ENCODE data around the gene CTTNBP2NL.
"Not testable (repeated sequence)": the region's sequence is repeated elsewhere in the genome, so short reads cannot be mapped to it uniquely, and the experiment has no call there.

CTTNBP2NL gene

DNA sequence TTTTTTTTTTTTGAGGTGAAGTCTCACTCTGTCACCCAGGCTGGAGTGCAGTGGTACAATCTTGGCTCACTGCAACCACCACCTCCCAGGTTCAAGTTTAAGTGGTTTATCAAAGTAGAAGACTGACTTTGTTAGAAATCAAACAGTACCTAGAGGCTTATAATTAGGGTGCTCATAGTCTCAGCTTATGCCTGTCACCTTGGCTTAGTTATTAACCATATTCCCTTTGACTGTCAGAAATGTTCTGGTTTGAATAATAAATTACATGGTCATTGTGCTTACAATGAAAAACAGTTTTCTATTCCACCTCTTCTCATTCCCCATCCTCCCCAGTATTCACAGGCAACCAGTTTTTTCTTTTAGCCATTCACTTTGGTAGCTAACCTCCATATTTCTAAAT is 54.8 kb downstream of the CTTNBP2NL start:
- Histone ChIP-seq H3K27me3 (ENCODE audit: insufficient read depth, low read depth) (no peaks in the 10 kb centered on the region), H3K27ac (no peak overlapping the region), H3K4me3 (IDR thresholded peaks at IDR 0.05; ENCODE audit: insufficient read depth, low read depth, low read length) (no peak overlapping the region), H3K79me2 (ENCODE audit: insufficient read depth, low read depth) (no peaks in the 10 kb centered on the region), H3K4me2 (no peak overlapping the region), H3K9ac (no peak overlapping the region), H3K4me1 (ENCODE audit: low read depth, poor library complexity, severe bottlenecking) (no peaks in the 10 kb centered on the region), H2AFZ (ENCODE audit: low read depth) (no peak overlapping the region), H3K36me3 (ENCODE audit: insufficient read depth) (no peaks in the 10 kb centered on the region), H4K20me1 (ENCODE audit: insufficient read depth) (no peaks in the 10 kb centered on the region)
- TF ChIP-seq, protein P1, sequence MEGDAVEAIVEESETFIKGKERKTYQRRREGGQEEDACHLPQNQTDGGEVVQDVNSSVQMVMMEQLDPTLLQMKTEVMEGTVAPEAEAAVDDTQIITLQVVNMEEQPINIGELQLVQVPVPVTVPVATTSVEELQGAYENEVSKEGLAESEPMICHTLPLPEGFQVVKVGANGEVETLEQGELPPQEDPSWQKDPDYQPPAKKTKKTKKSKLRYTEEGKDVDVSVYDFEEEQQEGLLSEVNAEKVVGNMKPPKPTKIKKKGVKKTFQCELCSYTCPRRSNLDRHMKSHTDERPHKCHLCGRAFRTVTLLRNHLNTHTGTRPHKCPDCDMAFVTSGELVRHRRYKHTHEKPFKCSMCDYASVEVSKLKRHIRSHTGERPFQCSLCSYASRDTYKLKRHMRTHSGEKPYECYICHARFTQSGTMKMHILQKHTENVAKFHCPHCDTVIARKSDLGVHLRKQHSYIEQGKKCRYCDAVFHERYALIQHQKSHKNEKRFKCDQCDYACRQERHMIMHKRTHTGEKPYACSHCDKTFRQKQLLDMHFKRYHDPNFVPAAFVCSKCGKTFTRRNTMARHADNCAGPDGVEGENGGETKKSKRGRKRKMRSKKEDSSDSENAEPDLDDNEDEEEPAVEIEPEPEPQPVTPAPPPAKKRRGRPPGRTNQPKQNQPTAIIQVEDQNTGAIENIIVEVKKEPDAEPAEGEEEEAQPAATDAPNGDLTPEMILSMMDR (conservative IDR thresholded peaks at IDR 0.05; ENCODE audit: low read depth, low read length), result no peak

DNA sequence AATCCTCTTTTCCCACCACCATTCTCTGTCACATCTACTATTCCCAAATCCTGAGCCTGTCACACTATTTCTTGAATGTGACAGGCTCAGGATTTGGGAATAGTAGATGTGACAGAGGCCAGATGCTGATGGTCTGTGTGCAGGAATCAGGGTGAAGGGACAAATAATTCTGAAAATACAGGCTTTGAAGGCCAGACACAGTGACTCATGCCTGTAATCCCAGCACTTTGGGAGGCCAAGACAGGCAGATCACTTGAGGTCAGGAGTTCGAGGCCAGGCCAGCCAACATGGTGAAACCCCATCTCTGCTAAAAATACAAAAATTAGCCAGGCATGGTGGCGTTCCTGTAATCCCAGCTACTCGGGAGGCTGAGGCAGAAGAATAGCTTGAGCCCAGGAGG is 55.3 kb downstream of the CTTNBP2NL start:
- not testable (repeated sequence) for H3K27me3 ChIP-seq (ENCODE audit: insufficient read depth, low read depth); H3K4me3 ChIP-seq (IDR thresholded peaks at IDR 0.05; ENCODE audit: insufficient read depth, low read depth, low read length); H3K36me3 ChIP-seq (ENCODE audit: insufficient read depth); H2AFZ ChIP-seq (ENCODE audit: low read depth); H3K4me2 ChIP-seq; H3K9ac ChIP-seq; H3K79me2 ChIP-seq (ENCODE audit: insufficient read depth, low read depth); H4K20me1 ChIP-seq (ENCODE audit: insufficient read depth); H3K27ac ChIP-seq; H3K4me1 ChIP-seq (ENCODE audit: low read depth, poor library complexity, severe bottlenecking)

DNA sequence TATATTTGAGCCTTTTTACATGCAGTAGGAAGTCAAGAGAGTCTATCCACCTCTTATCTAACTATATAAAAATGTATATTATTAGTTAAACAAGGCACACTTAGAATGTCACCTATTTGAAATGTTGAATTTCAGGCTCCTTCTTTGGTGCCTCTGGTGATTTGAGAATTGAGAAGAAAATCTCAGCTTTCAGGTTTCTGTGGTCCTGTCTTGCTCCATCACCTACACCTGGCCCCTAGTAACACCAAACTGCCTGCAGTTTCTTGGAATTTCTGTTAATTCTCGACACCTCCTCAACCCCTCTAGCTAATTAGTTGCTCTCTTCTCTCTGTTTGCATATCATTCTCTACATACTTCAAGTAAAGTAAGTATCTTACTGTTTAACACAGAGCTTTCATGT is 57.9 kb downstream of the CTTNBP2NL start:
- Histone ChIP-seq H3K79me2 (ENCODE audit: insufficient read depth, low read depth) (no peaks in the 10 kb centered on the region), H3K27me3 (ENCODE audit: insufficient read depth, low read depth) (no peaks in the 10 kb centered on the region), H3K4me1 (ENCODE audit: low read depth, poor library complexity, severe bottlenecking) (no peaks in the 10 kb centered on the region), H3K4me3 (IDR thresholded peaks at IDR 0.05; ENCODE audit: insufficient read depth, low read depth, low read length) (no peak overlapping the region), H2AFZ (ENCODE audit: low read depth) (no peak overlapping the region), H3K4me2 (no peak overlapping the region), H3K36me3 (ENCODE audit: insufficient read depth) (no peaks in the 10 kb centered on the region), H4K20me1 (ENCODE audit: insufficient read depth) (no peaks in the 10 kb centered on the region), H3K9ac (no peak overlapping the region), H3K27ac (no peak overlapping the region)
- TF ChIP-seq, protein P1 (conservative IDR thresholded peaks at IDR 0.05; ENCODE audit: low read depth, low read length), result no peak

DNA sequence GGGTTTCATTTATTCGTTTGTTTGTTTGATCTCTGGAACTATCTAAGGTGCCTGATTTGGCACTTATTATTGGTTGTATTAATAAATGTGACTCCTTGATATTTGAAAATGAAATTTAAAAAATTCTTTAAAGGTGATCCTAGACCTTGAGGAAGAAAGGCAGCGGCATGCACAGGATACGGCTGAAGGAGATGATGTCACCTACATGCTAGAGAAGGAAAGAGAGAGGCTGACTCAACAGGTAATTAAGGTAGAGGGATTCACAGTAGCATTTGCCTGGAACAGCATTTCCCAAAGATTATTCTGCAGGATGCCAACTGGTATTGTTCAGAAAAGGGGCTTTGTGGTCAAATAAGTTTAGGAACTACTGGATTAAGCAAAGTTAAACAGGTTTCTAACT is 58.3 kb downstream of the CTTNBP2NL start:
- H3K4me1 ChIP-seq (ENCODE audit: low read depth, poor library complexity, severe bottlenecking), result no peaks in the 10 kb centered on the region
- TF ChIP-seq, protein P1 (conservative IDR thresholded peaks at IDR 0.05; ENCODE audit: low read depth, low read length), result no peak
- H3K27me3 ChIP-seq (ENCODE audit: insufficient read depth, low read depth), result no peaks in the 10 kb centered on the region
- H3K4me3 ChIP-seq (IDR thresholded peaks at IDR 0.05; ENCODE audit: insufficient read depth, low read depth, low read length), result no peak overlapping the region
- H3K27ac ChIP-seq, result no peak overlapping the region
- no peaks in the 10 kb centered on the region for H3K36me3 ChIP-seq (ENCODE audit: insufficient read depth)
- H3K79me2 ChIP-seq (ENCODE audit: insufficient read depth, low read depth), result no peaks in the 10 kb centered on the region
- no peaks in the 10 kb centered on the region for H4K20me1 ChIP-seq (ENCODE audit: insufficient read depth)
- no peak overlapping the region for H3K9ac ChIP-seq
- H3K4me2 ChIP-seq, result no peak overlapping the region
- no peak overlapping the region for H2AFZ ChIP-seq (ENCODE audit: low read depth)

DNA sequence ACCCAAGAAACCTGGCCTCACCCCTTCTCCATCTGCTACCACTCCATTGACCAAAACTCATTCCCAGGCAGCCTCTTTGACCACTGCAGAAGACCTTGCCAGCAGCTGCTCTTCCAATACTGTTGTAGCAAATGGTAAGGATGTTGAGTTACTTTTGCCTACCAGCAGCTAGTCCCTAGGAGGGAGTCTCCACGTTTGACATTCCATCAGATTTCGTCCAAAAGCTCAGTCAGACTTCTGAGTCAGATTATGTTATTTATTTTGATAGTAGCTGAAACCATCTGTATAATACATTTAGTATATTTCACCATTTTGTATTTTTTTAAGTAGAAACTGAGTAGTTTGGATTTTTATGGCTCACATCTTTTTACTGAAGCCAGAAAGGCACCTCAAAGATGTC is 61.2 kb downstream of the CTTNBP2NL start:
- no peaks in the 10 kb centered on the region for H3K36me3 ChIP-seq (ENCODE audit: insufficient read depth)
- H3K4me3 ChIP-seq (IDR thresholded peaks at IDR 0.05; ENCODE audit: insufficient read depth, low read depth, low read length), result no peak overlapping the region
- TF ChIP-seq, protein P1 (conservative IDR thresholded peaks at IDR 0.05; ENCODE audit: low read depth, low read length), result no peak
- no peak overlapping the region for H3K9ac ChIP-seq
- H3K79me2 ChIP-seq (ENCODE audit: insufficient read depth, low read depth), result no peaks in the 10 kb centered on the region
- H3K27me3 ChIP-seq (ENCODE audit: insufficient read depth, low read depth), result no peaks in the 10 kb centered on the region
- no peaks in the 10 kb centered on the region for H3K4me1 ChIP-seq (ENCODE audit: low read depth, poor library complexity, severe bottlenecking)
- no peaks in the 10 kb centered on the region for H4K20me1 ChIP-seq (ENCODE audit: insufficient read depth)
- H2AFZ ChIP-seq (ENCODE audit: low read depth), result no peak overlapping the region
- H3K4me2 ChIP-seq, result no peak overlapping the region
- H3K27ac ChIP-seq, result no peak overlapping the region
